Measurements from ENCODE around the gene ATP13A4. TPM values are rescaled to one million over a fixed set of nuclear protein-coding genes. Genes with fewer than 3 reads are reported as not detected.
A peak's percentile ranks its signal among the peaks of the same experiment; 100 is the strongest.

ATP13A4 gene
- total and polyA plus RNA-seq, 2 donors from 2014 or later: 0.49 to 3.7 TPM

- intact Hi-C loops (cut with DNase I): no loop called here
- H3K27ac ChIP-seq (ENCODE audit: low read depth in 2 of 2, low read length in 2 of 2): peak within 1 kb of the TSS; percentile 58 to 66
- peak; percentile 32 for FAIRE-seq
Measured at GRCh38 chr3:193592841-193593667, 38.4 kb upstream of the ATP13A4 start, which contains the start of gene OPA1. Gene OPA1 (plus strand): TSS chr3:193593208. CDS start chr3:193593378, 170 bp downstream.

DNA sequence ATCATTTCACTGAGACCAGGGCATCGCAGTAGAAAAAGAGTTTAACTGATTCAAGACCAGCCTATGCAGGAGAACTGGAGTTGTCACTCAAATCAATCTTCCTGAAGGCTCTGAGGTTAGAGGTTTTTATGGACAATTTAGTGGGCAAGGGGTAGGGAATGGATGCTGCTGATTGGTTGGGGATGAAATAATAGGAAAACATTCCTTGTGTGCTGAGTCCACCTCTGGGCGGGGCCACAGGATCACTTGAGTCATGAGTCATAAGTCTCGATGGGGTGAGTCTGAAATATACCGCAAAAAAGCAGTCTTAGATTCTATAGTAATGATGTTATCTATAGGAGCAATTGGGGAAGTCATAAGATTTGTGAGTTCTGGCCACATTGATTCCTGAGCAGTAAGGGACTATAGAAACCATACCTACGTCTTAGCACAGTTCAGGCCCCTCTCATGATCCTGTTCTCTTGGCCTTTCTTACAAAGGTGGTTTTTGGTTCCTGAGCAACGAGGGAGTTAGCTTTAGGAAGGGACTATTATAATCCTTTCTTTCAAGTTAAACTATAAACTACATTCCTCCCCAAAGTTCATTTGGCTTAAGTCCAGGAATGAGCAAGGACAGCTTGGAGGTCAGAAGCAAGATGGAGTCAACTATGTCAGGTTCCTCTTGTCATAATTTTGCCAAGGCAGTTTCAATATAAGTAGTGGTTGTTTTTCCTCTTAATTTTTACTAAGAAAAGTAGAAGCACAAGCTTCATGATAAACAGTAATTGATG, 35.6 kb upstream of the ATP13A4 start:
- Histone ChIP-seq H3K4me3 (ENCODE audit: low read length in 3 of 3) (no peak overlapping the region), H3K4me1 (ENCODE audit: control insufficient read depth in 2 of 3, insufficient read depth in 2 of 3, low read depth in 1 of 3, low read length in 3 of 3) (peaks cover 0 to 4% (median 2%) of the 10 kb centered on the region in 3 donors), H3K36me3 (ENCODE audit: control insufficient read depth in 2 of 3, insufficient read depth in 3 of 3, low read length in 3 of 3) (no peaks in the 10 kb centered on the region), H3K27ac (ENCODE audit: low read depth in 2 of 2, low read length in 2 of 2) (no peak overlapping the region), H3K9me3 (ENCODE audit: control insufficient read depth in 2 of 3, insufficient read depth in 1 of 3, low read length in 3 of 3) (no peaks in the 10 kb centered on the region), H3K9ac (ENCODE audit: low read length in 3 of 3) (no peak overlapping the region), H3K27me3 (ENCODE audit: control insufficient read depth, insufficient read depth, low read length) (no peaks in the 10 kb centered on the region)
- no peak for FAIRE-seq
- TF ChIP-seq, protein P1, sequence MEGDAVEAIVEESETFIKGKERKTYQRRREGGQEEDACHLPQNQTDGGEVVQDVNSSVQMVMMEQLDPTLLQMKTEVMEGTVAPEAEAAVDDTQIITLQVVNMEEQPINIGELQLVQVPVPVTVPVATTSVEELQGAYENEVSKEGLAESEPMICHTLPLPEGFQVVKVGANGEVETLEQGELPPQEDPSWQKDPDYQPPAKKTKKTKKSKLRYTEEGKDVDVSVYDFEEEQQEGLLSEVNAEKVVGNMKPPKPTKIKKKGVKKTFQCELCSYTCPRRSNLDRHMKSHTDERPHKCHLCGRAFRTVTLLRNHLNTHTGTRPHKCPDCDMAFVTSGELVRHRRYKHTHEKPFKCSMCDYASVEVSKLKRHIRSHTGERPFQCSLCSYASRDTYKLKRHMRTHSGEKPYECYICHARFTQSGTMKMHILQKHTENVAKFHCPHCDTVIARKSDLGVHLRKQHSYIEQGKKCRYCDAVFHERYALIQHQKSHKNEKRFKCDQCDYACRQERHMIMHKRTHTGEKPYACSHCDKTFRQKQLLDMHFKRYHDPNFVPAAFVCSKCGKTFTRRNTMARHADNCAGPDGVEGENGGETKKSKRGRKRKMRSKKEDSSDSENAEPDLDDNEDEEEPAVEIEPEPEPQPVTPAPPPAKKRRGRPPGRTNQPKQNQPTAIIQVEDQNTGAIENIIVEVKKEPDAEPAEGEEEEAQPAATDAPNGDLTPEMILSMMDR (IDR thresholded peaks at IDR 0.05; ENCODE audit: borderline replicate concordance, extremely low read depth, insufficient read depth): no peak
- DNase-seq: no peak
- intact Hi-C loops (cut with DNase I): no loop called here

More at GRCh38 chr3:193592841-193593667, 38.4 kb upstream of the ATP13A4 start, which contains the start of gene OPA1:
- Histone ChIP-seq H3K9me3 (ENCODE audit: control insufficient read depth in 2 of 3, insufficient read depth in 1 of 3, low read length in 3 of 3) (no peaks in the 10 kb centered on the region), H3K36me3 (ENCODE audit: control insufficient read depth in 2 of 3, insufficient read depth in 3 of 3, low read length in 3 of 3) (peaks cover 0 to 6% (median 3%) of the 10 kb centered on the region in 3 donors), H3K4me1 (ENCODE audit: control insufficient read depth in 2 of 3, insufficient read depth in 2 of 3, low read depth in 1 of 3, low read length in 3 of 3) (peaks cover 0 to 4% (median 2%) of the 10 kb centered on the region in 3 donors), H3K27me3 (ENCODE audit: control insufficient read depth, insufficient read depth, low read length) (no peaks in the 10 kb centered on the region), H3K4me3 (ENCODE audit: low read length in 3 of 3) (peak within 1 kb of the TSS; percentile 83 to 100 (median 84)), H3K9ac (ENCODE audit: low read length in 3 of 3) (peak within 1 kb of the TSS; percentile 79 to 97 (median 89))
- DNase-seq: peak; percentile 99 to 100 (median 99)
- TF ChIP-seq, protein P1 (IDR thresholded peaks at IDR 0.05; ENCODE audit: borderline replicate concordance, extremely low read depth, insufficient read depth): peak; percentile 17

- DNase-seq (no peak), FAIRE-seq (no peak)
- H3K4me3 ChIP-seq (ENCODE audit: low read length in 3 of 3): no peak overlapping the region
- H3K36me3 ChIP-seq (ENCODE audit: control insufficient read depth in 2 of 3, insufficient read depth in 3 of 3, low read length in 3 of 3): no peaks in the 10 kb centered on the region
- no peaks in the 10 kb centered on the region for H3K27me3 ChIP-seq (ENCODE audit: control insufficient read depth, insufficient read depth, low read length)
- peaks cover 0 to 4% (median 2%) of the 10 kb centered on the region in 3 donors for H3K4me1 ChIP-seq (ENCODE audit: control insufficient read depth in 2 of 3, insufficient read depth in 2 of 3, low read depth in 1 of 3, low read length in 3 of 3)
- intact Hi-C loops (cut with DNase I): no loop called here
- H3K9ac ChIP-seq (ENCODE audit: low read length in 3 of 3): no peak overlapping the region
- H3K27ac ChIP-seq (ENCODE audit: low read depth in 2 of 2, low read length in 2 of 2): no peak overlapping the region
- TF ChIP-seq, protein P1 (IDR thresholded peaks at IDR 0.05; ENCODE audit: borderline replicate concordance, extremely low read depth, insufficient read depth): no peak
- no peaks in the 10 kb centered on the region for H3K9me3 ChIP-seq (ENCODE audit: control insufficient read depth in 2 of 3, insufficient read depth in 1 of 3, low read length in 3 of 3)
Measured at GRCh38 chr3:193589616-193590015, 34.9 kb upstream of the ATP13A4 start.

Data from kidney (tissue), 14 donors.